ENCODE results near the gene FER.
"Not testable (repeated sequence)": the region's sequence is repeated elsewhere in the genome, so short reads cannot be mapped to it uniquely, and the experiment has no call there.

Gene FER

GRCh38 chr5:108798513-108799265 is 51.0 kb downstream of the FER start:
- peak; percentile 52 for DNase-seq (ENCODE audit: low read depth)

- peak; percentile 30 for DNase-seq (ENCODE audit: low read depth)
Measured at GRCh38 chr5:108801301-108801700, 53.6 kb downstream of the FER start.

GRCh38 chr5:108801776-108802175 is 54.1 kb downstream of the FER start:
- peak; percentile 96 for DNase-seq (ENCODE audit: low read depth)

- DNase-seq (ENCODE audit: low read depth): no peak
Measured at GRCh38 chr5:108810717-108811116, 63.0 kb downstream of the FER start.

DNA sequence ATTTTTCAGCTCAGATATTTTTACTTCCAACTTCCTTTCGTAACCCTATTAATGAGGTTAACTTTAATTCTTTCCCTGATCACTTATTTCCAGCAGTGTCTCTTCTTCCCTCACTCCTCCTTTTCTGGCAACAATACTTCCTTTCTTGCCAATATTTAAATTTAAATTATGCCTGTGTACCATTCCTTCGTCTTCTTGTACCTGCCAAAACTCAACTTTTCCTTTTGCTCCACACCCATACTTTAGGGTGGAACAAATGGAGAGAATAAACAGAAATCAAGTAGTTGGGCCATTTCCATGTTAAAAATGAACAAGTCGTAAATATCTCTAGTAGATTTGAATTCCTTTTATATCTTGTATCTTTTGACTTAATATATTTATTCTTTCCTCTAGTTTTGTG is 66.0 kb downstream of the FER start:
- no peak for DNase-seq (ENCODE audit: low read depth)

- no peak for DNase-seq (ENCODE audit: low read depth)
Measured at GRCh38 chr5:108814551-108814950, 66.9 kb downstream of the FER start.

DNA sequence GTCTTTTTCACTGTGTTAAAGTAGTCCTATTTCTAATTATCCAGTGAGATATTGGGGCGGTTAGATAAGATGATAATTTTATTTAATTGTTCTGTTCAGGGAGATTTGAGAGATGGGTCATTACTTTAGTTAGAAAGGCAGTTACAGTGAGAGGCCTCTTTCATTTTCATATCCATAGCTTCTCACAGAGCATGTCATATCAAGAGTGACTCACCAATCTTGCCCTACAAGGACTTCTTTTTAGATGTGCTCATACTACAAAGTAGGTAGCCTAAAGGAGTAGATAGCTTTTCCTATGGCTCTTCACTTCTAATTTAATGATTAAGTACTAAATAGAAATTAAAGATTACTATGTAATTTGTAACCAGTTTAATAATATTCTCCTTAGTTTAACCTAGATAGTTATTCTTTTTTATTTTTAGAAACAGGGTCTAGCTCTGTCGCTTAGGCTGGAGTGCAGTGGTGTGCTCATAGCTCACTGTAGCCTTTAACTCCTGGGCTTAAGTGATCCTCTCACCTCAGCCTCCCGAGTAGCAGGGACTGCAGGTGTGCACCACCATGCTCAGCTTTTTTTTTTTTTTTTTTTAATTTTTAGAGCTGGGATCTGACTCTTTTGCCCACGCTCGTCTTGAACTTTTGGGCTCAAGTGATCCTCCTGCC is 71.0 kb downstream of the FER start:
- peak; percentile 80 for DNase-seq (ENCODE audit: low read depth)

DNA sequence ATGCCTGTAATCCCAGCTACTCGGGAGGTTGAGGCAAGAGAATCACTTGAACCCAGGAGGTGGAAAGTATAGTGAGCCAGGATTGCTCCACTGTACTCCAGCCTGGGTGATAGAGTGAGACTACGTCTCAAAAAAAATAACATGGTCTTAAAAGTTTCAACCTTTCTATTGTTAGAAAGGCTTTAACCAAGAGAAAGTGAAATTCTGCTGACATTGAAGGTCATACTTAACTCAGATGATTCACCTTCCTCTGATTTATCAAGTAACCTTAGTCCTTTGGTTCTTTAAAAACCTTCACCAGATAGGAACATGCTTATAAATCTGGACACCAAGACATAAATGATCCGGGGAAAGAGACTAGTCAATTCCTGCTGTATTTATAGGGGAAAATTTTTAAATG is 73.3 kb downstream of the FER start:
- no peak for DNase-seq (ENCODE audit: low read depth)

GRCh38 chr5:108822211-108822947 is 74.7 kb downstream of the FER start:
- DNase-seq (ENCODE audit: low read depth): no peak

DNA sequence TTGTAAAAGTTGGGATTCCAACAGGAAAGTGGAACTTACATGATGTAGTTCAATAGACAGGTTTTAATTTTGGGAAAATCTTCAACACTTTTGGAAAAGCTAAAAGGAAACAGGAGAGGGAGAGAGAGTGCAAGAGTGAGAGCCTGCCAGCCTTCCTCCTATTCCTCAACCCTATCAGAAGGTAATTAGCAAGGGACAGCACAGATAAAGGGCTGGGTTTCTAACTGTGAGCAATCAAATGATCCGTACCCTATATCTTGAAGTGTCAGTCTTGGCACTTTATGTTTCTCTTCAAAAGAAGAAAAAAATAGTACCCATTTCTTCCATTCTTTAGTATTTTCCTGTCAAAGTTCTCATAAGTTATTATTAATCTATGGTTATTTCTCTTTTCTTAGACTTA is 79.4 kb downstream of the FER start:
- DNase-seq (ENCODE audit: low read depth): no peak

DNA sequence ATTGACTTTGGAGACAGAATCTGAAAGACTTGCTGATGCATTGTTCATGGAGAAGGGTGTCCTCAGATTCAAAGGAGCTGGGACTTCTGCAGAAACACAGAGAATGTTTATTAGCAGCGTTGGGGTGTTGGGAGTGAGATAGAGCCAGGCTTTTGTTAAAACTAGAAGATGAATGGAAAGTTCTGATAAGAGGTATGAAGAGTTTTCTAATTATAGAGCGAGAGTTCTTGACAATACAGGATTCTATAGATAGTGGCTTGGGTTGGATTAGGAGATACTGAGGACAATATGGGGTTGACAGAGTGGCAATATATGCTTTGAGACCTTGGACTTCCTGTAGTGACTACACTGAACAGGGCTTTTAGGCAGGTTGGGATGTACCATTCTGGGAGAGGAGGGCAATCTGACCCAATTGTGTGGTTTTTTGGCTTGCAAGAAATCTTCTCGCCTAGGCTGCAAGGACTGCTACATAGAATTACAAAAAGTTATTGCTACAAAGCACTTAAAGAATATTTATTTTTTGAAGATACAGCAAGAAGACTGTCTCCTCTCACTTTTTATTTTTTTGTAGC is 83.1 kb downstream of the FER start:
- DNase-seq (ENCODE audit: low read depth): no peak

DNA sequence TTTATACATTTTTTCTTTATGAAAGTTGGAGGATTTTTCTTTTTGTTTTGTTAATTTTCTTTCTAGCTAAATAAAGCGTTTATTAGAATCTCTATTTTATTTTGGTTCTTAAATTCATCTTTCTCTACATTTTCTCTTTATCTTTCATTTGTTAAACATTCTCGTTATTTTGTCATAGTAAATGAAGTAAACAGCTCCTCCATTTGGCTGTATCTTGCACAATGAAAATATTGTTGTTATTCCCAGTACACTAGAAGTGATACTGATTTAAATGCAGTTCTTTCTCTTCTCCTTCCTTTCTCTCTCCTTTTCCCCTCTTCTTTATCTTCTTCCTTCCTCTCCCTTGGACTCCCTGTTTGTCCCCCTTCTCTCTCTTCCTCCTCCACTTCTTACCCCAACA is 88.8 kb downstream of the FER start:
- no peak for DNase-seq (ENCODE audit: low read depth)

GRCh38 chr5:108842260-108842941 is 94.7 kb downstream of the FER start:
- not testable (repeated sequence) for DNase-seq (ENCODE audit: low read depth)

DNA sequence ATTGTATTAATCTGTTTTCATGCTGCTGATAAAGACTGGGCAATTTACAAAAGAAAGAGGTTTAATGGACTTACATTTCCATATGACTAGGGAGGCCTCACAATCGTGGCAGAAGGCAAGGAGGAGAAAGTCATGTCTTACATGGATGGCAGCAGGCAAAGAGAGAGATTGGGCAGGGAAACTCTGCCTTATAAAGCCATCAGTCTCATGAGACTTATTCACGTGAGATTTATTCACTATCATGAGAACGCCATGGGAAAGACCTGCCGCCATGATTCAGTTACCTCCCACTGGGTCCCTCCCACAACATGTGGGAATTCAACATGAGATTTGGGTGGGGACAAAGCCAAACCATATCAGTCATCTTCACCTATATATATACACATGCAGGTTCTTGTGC is 103.4 kb downstream of the FER start:
- DNase-seq (ENCODE audit: low read depth): not testable (repeated sequence)

DNA sequence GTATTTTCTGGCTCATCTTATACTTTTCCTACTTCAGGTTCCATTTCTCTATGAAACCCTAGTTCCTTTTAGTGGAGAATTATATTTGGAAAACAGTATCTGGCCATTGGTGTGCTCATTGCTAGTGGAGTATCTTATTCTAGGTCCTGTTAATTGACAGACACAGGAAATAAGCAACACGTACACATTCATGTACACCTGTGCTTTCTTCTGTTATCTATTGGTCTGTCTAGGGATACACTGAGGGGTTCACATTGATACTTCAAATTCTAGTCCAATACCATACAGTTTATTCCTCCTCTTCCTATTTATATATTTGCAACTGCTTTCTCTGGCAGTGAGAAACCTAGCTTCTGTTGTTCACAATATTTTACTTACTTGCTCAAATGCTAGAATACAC is 110.2 kb downstream of the FER start:
- DNase-seq (ENCODE audit: low read depth): no peak

- DNase-seq (ENCODE audit: low read depth): peak; percentile 59
Measured at GRCh38 chr5:108858959-108859358, 111.3 kb downstream of the FER start.

DNA sequence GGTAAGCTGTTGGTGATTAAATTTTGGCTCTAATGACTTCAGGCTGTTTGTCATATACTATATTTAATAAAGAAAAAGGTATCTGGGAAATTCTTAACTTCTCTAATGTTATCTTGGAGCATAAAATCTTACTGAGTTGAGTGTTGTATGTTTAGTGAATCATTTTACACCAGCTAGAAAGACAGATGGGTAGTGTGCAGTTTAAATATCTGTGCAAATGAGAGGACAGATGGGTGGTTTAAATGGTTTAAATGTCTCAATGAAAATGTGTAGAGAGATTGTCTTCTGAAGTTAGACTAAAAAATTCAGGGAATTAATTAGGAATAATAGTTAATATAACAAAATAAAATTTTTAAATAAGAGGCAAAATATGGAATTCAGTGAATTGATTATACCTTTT is 114.5 kb downstream of the FER start:
- no peak for DNase-seq (ENCODE audit: low read depth)

DNA sequence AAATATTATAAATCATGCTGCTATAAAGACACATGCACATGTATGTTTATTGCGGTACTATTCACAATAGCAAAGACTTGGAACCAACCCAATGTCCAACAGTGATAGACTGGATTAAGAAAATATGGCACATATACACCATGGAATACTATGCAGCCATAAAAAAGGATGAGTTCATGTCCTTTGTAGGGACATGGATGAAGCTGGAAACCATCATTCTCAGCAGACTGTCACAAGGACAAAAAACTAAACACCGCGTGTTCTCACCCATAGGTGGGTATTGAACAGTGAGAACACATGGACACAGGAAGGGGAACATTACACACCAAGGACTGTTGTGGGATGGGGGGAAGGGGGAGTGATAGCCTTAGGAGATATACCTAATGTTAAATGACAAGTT is 118.4 kb downstream of the FER start:
- not testable (repeated sequence) for DNase-seq (ENCODE audit: low read depth)

DNA sequence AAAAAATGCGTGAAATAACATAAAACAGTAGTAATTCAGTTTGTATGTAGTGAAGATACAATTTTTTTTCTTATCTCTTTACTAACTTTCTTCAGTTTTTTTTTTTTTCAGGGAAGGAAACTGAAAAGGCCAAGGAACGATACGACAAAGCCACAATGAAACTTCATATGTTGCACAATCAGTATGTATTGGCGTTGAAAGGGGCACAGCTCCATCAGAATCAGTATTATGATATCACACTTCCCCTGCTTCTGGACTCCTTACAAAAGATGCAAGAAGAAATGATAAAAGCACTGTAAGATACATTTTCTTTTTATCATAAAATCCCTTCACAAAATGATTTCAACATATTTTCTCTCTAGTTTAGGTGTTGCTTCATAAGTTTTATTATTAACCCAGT is 120.0 kb downstream of the FER start:
- no peak for DNase-seq (ENCODE audit: low read depth)

GRCh38 chr5:108869066-108869465 is 121.4 kb downstream of the FER start:
- no peak for DNase-seq (ENCODE audit: low read depth)

GRCh38 chr5:108876451-108876850 is 128.8 kb downstream of the FER start:
- DNase-seq (ENCODE audit: low read depth): no peak

GRCh38 chr5:108878756-108879155 is 131.1 kb downstream of the FER start:
- DNase-seq (ENCODE audit: low read depth): no peak

Data from ELR (cell line).